Choroid plexus epithelial cell (primary cell): Measurements from ENCODE around the gene BTBD16.

ENCODE experiments used
- DNase-seq: peaks from one replicate; pipeline ENCODE4 v3.0.0-alpha.2; 2010; ENCODE audit warnings: low read depth
- H3K4me3 ChIP-seq: 2 replicates; pipeline ENCODE4 v1.5.1; 2011; ENCODE audit warnings: low read depth, mild to moderate bottlenecking, control low read depth, low read length, moderate library complexity
- CTCF ChIP-seq: conservative IDR thresholded peaks from 2 replicates; pipeline ENCODE4 v1.5.1; 2011; ENCODE audit warnings: low read depth, mild to moderate bottlenecking, control low read depth, inconsistent platforms, low read length, moderate library complexity

Gene BTBD16

DNA sequence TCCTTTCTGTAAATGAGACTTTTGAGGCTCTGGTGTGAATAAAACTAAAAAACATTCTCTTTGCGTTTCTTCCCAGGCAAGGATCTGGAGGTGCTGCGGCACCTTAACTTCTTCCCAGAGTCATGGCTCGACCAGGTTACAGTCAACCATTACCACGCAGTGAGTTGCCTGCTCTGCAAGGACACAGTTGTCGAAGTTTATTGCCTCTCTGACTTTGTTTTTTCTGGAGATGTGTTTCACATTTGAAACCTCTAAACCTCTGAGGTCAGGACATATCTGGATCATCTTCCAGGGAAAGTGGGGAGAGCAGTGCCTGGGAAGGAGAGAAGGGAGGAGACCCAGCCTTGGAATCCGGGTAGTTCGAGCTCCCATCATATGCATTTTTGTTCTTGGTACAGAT is 60.0 kb downstream of the BTBD16 start:
- TF ChIP-seq CTCF, result no peak
- DNase-seq, result no peak
- H3K4me3 ChIP-seq, result no peak overlapping the region

- DNase-seq, result no peak
- no peak for TF ChIP-seq CTCF
- H3K4me3 ChIP-seq, result no peak overlapping the region
These were observed 60.7 kb downstream of the BTBD16 start for GRCh38 chr10:122331615-122332446.

DNA sequence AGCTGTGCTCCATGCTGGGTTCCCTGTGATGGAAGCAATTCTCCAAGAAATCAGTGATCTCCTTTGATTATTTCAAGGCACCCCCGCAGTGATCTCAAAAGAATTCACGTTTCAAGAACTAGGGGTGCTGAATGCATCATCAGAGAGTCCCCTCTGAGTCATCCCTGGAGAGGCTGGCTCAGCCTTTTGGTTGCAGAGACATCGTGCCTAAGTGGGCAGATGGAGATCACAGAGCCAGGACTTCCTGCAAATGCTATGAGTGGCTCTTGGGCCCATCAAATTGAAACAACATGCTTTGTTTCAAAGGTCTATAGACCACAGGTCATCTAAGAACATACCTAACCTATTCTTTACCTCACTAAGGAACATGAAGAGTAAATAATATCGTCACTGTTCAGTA is 61.9 kb downstream of the BTBD16 start:
- no peak for DNase-seq
- H3K4me3 ChIP-seq, result no peak overlapping the region
- TF ChIP-seq CTCF, result no peak

- DNase-seq, result no peak
- TF ChIP-seq CTCF, result no peak
- H3K4me3 ChIP-seq, result no peak overlapping the region
These were observed 65.2 kb downstream of the BTBD16 start for GRCh38 chr10:122336332-122336731.

DNA sequence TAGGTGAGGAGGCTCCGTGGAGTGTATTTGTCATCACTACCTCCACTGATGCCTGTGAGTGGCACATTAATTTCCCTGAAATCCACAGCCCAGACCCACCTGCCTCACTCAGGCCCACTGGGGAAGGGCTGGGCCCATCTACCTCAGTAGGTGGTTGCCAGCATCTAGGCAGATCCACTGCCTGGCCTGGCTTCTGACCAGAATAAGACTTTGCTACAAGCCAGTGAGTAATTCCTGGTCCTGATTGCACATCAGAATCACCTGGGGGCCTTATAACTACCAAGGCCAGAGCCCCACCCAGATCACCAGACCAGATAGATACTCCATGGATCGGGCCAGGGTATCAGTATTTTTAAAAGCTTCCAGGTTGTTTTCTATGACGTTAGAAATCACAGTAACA is 65.9 kb downstream of the BTBD16 start:
- no peak overlapping the region for H3K4me3 ChIP-seq
- no peak for DNase-seq
- TF ChIP-seq CTCF, result no peak

DNA sequence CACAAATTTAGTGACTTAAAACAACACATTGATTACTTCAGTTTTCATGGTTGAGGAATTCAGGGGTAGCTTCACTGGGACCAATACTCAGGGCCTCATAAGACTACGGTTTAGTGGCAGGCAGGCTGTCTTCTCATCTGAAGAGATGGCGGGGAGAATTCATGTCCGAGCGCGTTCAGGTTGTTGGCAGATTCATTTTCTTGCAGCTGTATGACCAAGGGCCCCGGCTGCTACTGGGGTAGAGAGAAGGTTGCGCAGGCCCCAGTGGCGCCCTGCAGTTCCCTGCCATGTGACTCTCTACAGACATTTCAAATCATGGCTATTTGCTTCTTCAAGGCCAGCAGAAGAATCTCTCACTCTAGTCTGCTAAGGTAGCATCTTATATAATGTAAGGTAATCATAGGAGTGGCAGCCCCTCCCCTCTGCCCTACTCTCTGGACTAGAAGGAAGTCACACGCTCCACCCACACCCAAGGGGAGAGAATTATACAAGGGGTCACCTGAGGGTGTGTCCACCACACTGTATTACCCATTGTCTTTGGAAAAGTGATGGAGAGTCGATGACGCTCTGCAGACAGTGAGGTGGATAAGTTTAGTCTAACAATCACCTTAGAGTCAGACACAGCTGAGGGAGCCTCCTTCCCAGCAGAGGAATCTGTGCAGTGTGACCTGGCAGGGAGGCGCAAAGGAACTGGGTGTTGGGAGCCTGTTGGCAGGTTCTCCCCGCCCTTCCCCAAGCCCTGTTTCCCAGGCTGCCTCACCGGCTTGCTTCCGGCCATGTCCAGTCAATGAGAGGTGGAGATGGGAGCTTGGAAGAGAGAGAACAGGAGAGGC is 67.7 kb downstream of the BTBD16 start:
- no peak for DNase-seq
- H3K4me3 ChIP-seq, result no peak overlapping the region
- no peak for TF ChIP-seq CTCF
